Trophoblast cell (in vitro differentiated cells and primary cell): ENCODE results near the gene PCLO.

Experiments used
- DNase-seq, 2 donors: peaks; one replicate each; pipeline ENCODE4 v3.0.0-alpha.2; 2016
- H2AFZ ChIP-seq: 2 replicates; pipeline ENCODE4 v1.6.1; 2013; ENCODE audit warnings: low read length, moderate library complexity, mild to moderate bottlenecking; ENCODE audit not compliant: insufficient read depth, poor library complexity
- H2AK5ac ChIP-seq: 2 replicates; pipeline ENCODE4 v1.6.1; 2013; ENCODE audit warnings: mild to moderate bottlenecking, low read length
- H2BK120ac ChIP-seq: 2 replicates; pipeline ENCODE4 v1.6.1; 2013; ENCODE audit warnings: low read length, mild to moderate bottlenecking, moderate library complexity; ENCODE audit not compliant: insufficient read depth, poor library complexity
- H2BK12ac ChIP-seq: 2 replicates; pipeline ENCODE4 v1.6.1; 2013; ENCODE audit warnings: mild to moderate bottlenecking, low read length, moderate library complexity
- H2BK5ac ChIP-seq: 2 replicates; pipeline ENCODE4 v1.6.1; 2013; ENCODE audit warnings: low read length, low read depth, moderate library complexity, mild to moderate bottlenecking; ENCODE audit not compliant: poor library complexity
- H3K14ac ChIP-seq: 2 replicates; pipeline ENCODE4 v1.6.1; 2013; ENCODE audit warnings: mild to moderate bottlenecking, low read length
- H3K18ac ChIP-seq: 2 replicates; pipeline ENCODE4 v1.6.1; 2013; ENCODE audit warnings: mild to moderate bottlenecking, low read length
- H3K23ac ChIP-seq: 2 replicates; pipeline ENCODE4 v1.6.1; 2013; ENCODE audit warnings: low read length
- H3K27ac ChIP-seq: 2 replicates; pipeline ENCODE4 v1.5.1; 2013; ENCODE audit warnings: low read depth, mild to moderate bottlenecking, inconsistent platforms, low read length, moderate library complexity
- H3K27me3 ChIP-seq: 2 replicates; pipeline ENCODE4 v1.6.1; 2013; ENCODE audit warnings: inconsistent platforms, mild to moderate bottlenecking, low read length, moderate library complexity; ENCODE audit not compliant: insufficient read depth
- H3K36me3 ChIP-seq, 2 experiments: 1 replicate in 1 of 2; 2 replicates in 1 of 2; pipeline ENCODE4 v1.6.1; 2013; ENCODE audit warnings: low read length in 2 of 2, mild to moderate bottlenecking in 2 of 2, moderate library complexity in 1 of 2; ENCODE audit not compliant: insufficient read depth in 2 of 2, control insufficient read depth in 1 of 2
- H3K4ac ChIP-seq: 2 replicates; pipeline ENCODE4 v1.6.1; 2013; ENCODE audit warnings: low read depth, mild to moderate bottlenecking, low read length, moderate library complexity
- H3K4me1 ChIP-seq, 2 experiments: 1 replicate in 1 of 2; 2 replicates in 1 of 2; pipeline ENCODE4 v1.6.1; 2013; ENCODE audit warnings: low read length in 2 of 2, mild to moderate bottlenecking in 2 of 2, moderate library complexity in 1 of 2; ENCODE audit not compliant: insufficient read depth in 2 of 2, control insufficient read depth in 1 of 2
- H3K4me2 ChIP-seq: 2 replicates; pipeline ENCODE4 v1.6.1; 2013; ENCODE audit warnings: inconsistent platforms, mild to moderate bottlenecking, low read length, moderate library complexity
- H3K4me3 ChIP-seq: 2 replicates; pipeline ENCODE4 v1.5.1; 2013; ENCODE audit warnings: mild to moderate bottlenecking, low read depth, low read length, inconsistent platforms
- H3K79me1 ChIP-seq: one replicate; pipeline ENCODE4 v1.6.1; 2013; ENCODE audit warnings: low read length
- H3K79me2 ChIP-seq: 2 replicates; pipeline ENCODE4 v1.6.1; 2013; ENCODE audit warnings: low read length, mild to moderate bottlenecking; ENCODE audit not compliant: control insufficient read depth, insufficient read depth, poor library complexity
- H3K9ac ChIP-seq: 2 replicates; pipeline ENCODE4 v1.6.1; 2013; ENCODE audit warnings: mild to moderate bottlenecking, low read length
- H3K9me3 ChIP-seq: 2 replicates; pipeline ENCODE4 v1.6.1; 2013; ENCODE audit warnings: low read depth, mild to moderate bottlenecking, control low read depth, inconsistent platforms, low read length; ENCODE audit not compliant: insufficient read depth
- H4K12ac ChIP-seq: 2 replicates; pipeline ENCODE4 v1.6.1; 2013; ENCODE audit warnings: low read depth, mild to moderate bottlenecking, low read length, moderate library complexity
- H4K8ac ChIP-seq: 2 replicates; pipeline ENCODE4 v1.6.1; 2013; ENCODE audit warnings: low read depth, mild to moderate bottlenecking, low read length, moderate library complexity
- H4K91ac ChIP-seq: one replicate; pipeline ENCODE4 v1.6.1; 2013; ENCODE audit warnings: low read depth, mild to moderate bottlenecking, low read length, moderate library complexity
- whole genome bisulfite sequencing: extraction: QIAGEN DNeasy Blood & Tissue Kit; methylation state at CpG from one replicate; pipeline ENCODE4 v1.1.7; 2013; ENCODE audit warnings: missing lambda C conversion rate; ENCODE audit not compliant: insufficient read length, insufficient coverage; ENCODE audit errors: extremely low coverage; 5-methylcytosine and 5-hydroxymethylcytosine counted together

PCLO gene

GRCh38 chr7:83161186-83161585 lies 1.5 kb downstream of the PCLO start:
- Histone ChIP-seq H3K27me3 (no peaks in the 10 kb centered on the region), H3K4me3 (no peak overlapping the region), H2BK12ac (no peak overlapping the region), H2AK5ac (no peak overlapping the region), H3K4ac (no peak overlapping the region), H3K9me3 (no peaks in the 10 kb centered on the region), H3K14ac (no peak overlapping the region), H3K18ac (no peak overlapping the region), H3K9ac (no peak overlapping the region), H3K79me2 (no peaks in the 10 kb centered on the region), H2BK5ac (no peak overlapping the region), H4K8ac (no peak overlapping the region), H3K4me1 (peaks cover 0 to 2% of the 10 kb centered on the region in 2 experiments), H3K36me3 (no peaks in the 10 kb centered on the region), H2AFZ (no peak overlapping the region), H3K27ac (no peak overlapping the region), H2BK120ac (no peak overlapping the region), H3K79me1 (no peaks in the 10 kb centered on the region), H3K4me2 (no peak overlapping the region), H3K23ac (no peak overlapping the region), H4K91ac (no peak overlapping the region), H4K12ac (no peak overlapping the region)
- WGBS, result no CpG with 5 or more reads among the region's 4 CpGs
- DNase-seq, result no peak

- H3K18ac ChIP-seq, result no peak overlapping the region
- no peaks in the 10 kb centered on the region for H3K9me3 ChIP-seq
- no peaks in the 10 kb centered on the region for H3K79me1 ChIP-seq
- H3K27me3 ChIP-seq, result no peaks in the 10 kb centered on the region
- no CpG with 5 or more reads among the region's 2 CpGs for WGBS
- no peak overlapping the region for H3K4me3 ChIP-seq
- no peak overlapping the region for H2AK5ac ChIP-seq
- H2BK5ac ChIP-seq, result no peak overlapping the region
- H3K14ac ChIP-seq, result no peak overlapping the region
- H3K36me3 ChIP-seq, result peaks cover 2 to 5% of the 10 kb centered on the region in 2 experiments
- H3K4ac ChIP-seq, result no peak overlapping the region
- no peak overlapping the region for H4K12ac ChIP-seq
- no peak overlapping the region for H4K8ac ChIP-seq
- H4K91ac ChIP-seq, result no peak overlapping the region
- H2AFZ ChIP-seq, result no peak overlapping the region
- no peak overlapping the region for H3K27ac ChIP-seq
- H3K79me2 ChIP-seq, result no peaks in the 10 kb centered on the region
- no peak for DNase-seq
- H3K9ac ChIP-seq, result no peak overlapping the region
- H3K23ac ChIP-seq, result no peak overlapping the region
- no peak overlapping the region for H2BK12ac ChIP-seq
- H2BK120ac ChIP-seq, result no peak overlapping the region
- no peak overlapping the region for H3K4me2 ChIP-seq
- peaks cover 0 to 2% of the 10 kb centered on the region in 2 experiments for H3K4me1 ChIP-seq
Measured at GRCh38 chr7:83159731-83160130, 3.0 kb downstream of the PCLO start.

GRCh38 chr7:83156006-83156405 lies 6.7 kb downstream of the PCLO start:
- Histone ChIP-seq H4K12ac (no peak overlapping the region), H3K23ac (no peak overlapping the region), H2AK5ac (no peak overlapping the region), H3K9ac (no peak overlapping the region), H3K27me3 (no peaks in the 10 kb centered on the region), H3K4ac (no peak overlapping the region), H3K9me3 (no peaks in the 10 kb centered on the region), H2AFZ (no peak overlapping the region), H3K4me2 (no peak overlapping the region), H3K4me1 (no peaks in the 10 kb centered on the region), H2BK5ac (no peak overlapping the region), H3K27ac (no peak overlapping the region), H3K14ac (no peak overlapping the region), H3K18ac (no peak overlapping the region), H2BK12ac (no peak overlapping the region), H4K8ac (no peak overlapping the region), H4K91ac (no peak overlapping the region), H3K79me2 (no peaks in the 10 kb centered on the region), H3K79me1 (no peaks in the 10 kb centered on the region), H3K4me3 (no peak overlapping the region), H3K36me3 (peaks cover 3 to 5% of the 10 kb centered on the region in 2 experiments), H2BK120ac (no peak overlapping the region)
- no peak for DNase-seq
- no CpG with 5 or more reads among the region's 3 CpGs for WGBS

- Histone ChIP-seq H2BK120ac (no peak overlapping the region), H3K4me2 (no peak overlapping the region), H4K12ac (no peak overlapping the region), H3K79me1 (no peaks in the 10 kb centered on the region), H3K79me2 (no peaks in the 10 kb centered on the region), H3K27ac (no peak overlapping the region), H3K9ac (no peak overlapping the region), H3K27me3 (no peaks in the 10 kb centered on the region), H2BK5ac (no peak overlapping the region), H3K4ac (no peak overlapping the region), H4K8ac (no peak overlapping the region), H3K9me3 (no peaks in the 10 kb centered on the region), H3K4me3 (no peak overlapping the region), H2AK5ac (no peak overlapping the region), H3K36me3 (peaks cover 3 to 5% of the 10 kb centered on the region in 2 experiments), H3K14ac (no peak overlapping the region), H3K23ac (no peak overlapping the region), H4K91ac (no peak overlapping the region), H2BK12ac (no peak overlapping the region), H3K4me1 (no peaks in the 10 kb centered on the region), H2AFZ (no peak overlapping the region), H3K18ac (no peak overlapping the region)
- WGBS, result no CpG with 5 or more reads among the region's 1 CpG
- no peak for DNase-seq
Measured at GRCh38 chr7:83155407-83155806, 7.3 kb downstream of the PCLO start.
